Activated CD8-positive, alpha-beta T cell treated with anti-CD3 and anti-CD28 coated beads, Interleukin-2, amount 10 ng/mL, durations not matched to agents 7 days and 5 days (primary cell): Measurements from ENCODE around the gene SNX21. TPM values are rescaled to one million over a fixed set of nuclear protein-coding genes. Genes with fewer than 3 reads are reported as not detected.
A peak's percentile ranks its signal among the peaks of the same experiment; 100 is the strongest.

ENCODE experiments used
- ATAC-seq: fragments of 150-1000 bp; cut with Tn5 transposase; one replicate; pipeline ENCODE4 v1.10.0; 2021; ENCODE audit warnings: moderate library complexity
- CTCF ChIA-PET: fragments of 350-600 bp; sonication (Branson Sonifier 250); formaldehyde crosslinking; loops from one replicate; lab custom pipeline; 2021; ENCODE audit warnings: antibody characterized with exemption; lab: Charles Lee
- POLR2A ChIA-PET: fragments of 350-600 bp; sonication (Branson Sonifier 250); formaldehyde crosslinking; loops from one replicate; lab custom pipeline; 2021; ENCODE audit warnings: antibody characterized with exemption; lab: Charles Lee
- DNase-seq: peaks from one replicate; pipeline ENCODE4 v3.0.0-alpha.2; 2020
- H3K27ac Mint-ChIP-seq: one replicate; pipeline ENCODE4 v1.8.0; 2021; ENCODE audit warnings: mild to moderate bottlenecking, mixed read lengths
- H3K27me3 Mint-ChIP-seq: one replicate; pipeline ENCODE4 v1.8.0; 2021; ENCODE audit warnings: low read depth, mixed read lengths
- H3K36me3 Mint-ChIP-seq: one replicate; pipeline ENCODE4 v1.8.0; 2021; ENCODE audit warnings: low read depth, mixed read lengths
- H3K4me1 Mint-ChIP-seq: one replicate; pipeline ENCODE4 v1.8.0; 2021; ENCODE audit warnings: low read depth, mixed read lengths
- H3K4me3 Mint-ChIP-seq: one replicate; pipeline ENCODE4 v1.8.0; 2021; ENCODE audit warnings: mild to moderate bottlenecking, mixed read lengths
- H3K9me3 Mint-ChIP-seq: one replicate; pipeline ENCODE4 v1.8.0; 2022; ENCODE audit warnings: mixed read lengths; ENCODE audit not compliant: insufficient read depth
- total RNA-seq, 2 experiments: library from RNA; stranded (reverse); gene quantifications; one replicate each; pipeline ENCODE4 v1.2.3, GENCODE V29; 2021

The SNX21 gene
- total RNA-seq, 2 experiments from 2014 or later, result 1.6 to 1.7 TPM

- ATAC-seq (no peak), DNase-seq (no peak)
- peaks cover 29% of the 10 kb centered on the region for H3K36me3 Mint-ChIP-seq
- no peaks in the 10 kb centered on the region for H3K27me3 Mint-ChIP-seq
- H3K4me3 Mint-ChIP-seq, result no peak overlapping the region
- H3K9me3 Mint-ChIP-seq, result no peaks in the 10 kb centered on the region
- CTCF ChIA-PET, result interaction anchor here (0.7 to 1.9 kb wide), 3 partner anchors 23 to 88 kb away, joined by 3 to 8 read pairs (median 3); no protein-coding TSS in a partner anchor
- peaks cover 46% of the 10 kb centered on the region for H3K4me1 Mint-ChIP-seq
- POLR2A ChIA-PET, result interaction anchor here (1.2 kb wide), 1 partner anchor 50 kb away, joined by 4 read pairs; no protein-coding TSS in a partner anchor
- H3K27ac Mint-ChIP-seq, result no peak overlapping the region
Measured at GRCh38 chr20:45886590-45887345, 53.2 kb downstream of the SNX21 start.

GRCh38 chr20:45887346-45887715, 53.7 kb downstream of the SNX21 start, which contains the start of gene SPATA25:
Gene SPATA25 (minus strand): TSS chr20:45887622. CDS start chr20:45887590, 32 bp downstream.
- H3K4me3 Mint-ChIP-seq, result no peak within 1 kb of the TSS
- DNase-seq (no peak), ATAC-seq (no peak)
- H3K36me3 Mint-ChIP-seq, result peaks cover 25% of the 10 kb centered on the region
- H3K27ac Mint-ChIP-seq, result no peak within 1 kb of the TSS
- peaks cover 48% of the 10 kb centered on the region for H3K4me1 Mint-ChIP-seq
- H3K9me3 Mint-ChIP-seq, result no peaks in the 10 kb centered on the region
- POLR2A ChIA-PET, result interaction anchor here (1.2 to 1.7 kb wide), 2 partner anchors 47 to 50 kb away, joined by 4 to 8 read pairs; partner anchors contain the start of gene PCIF1
- H3K27me3 Mint-ChIP-seq, result no peaks in the 10 kb centered on the region
- CTCF ChIA-PET, result interaction anchor here (0.7 to 1.5 kb wide), 4 partner anchors 23 to 89 kb away, joined by 3 read pairs; no protein-coding TSS in a partner anchor

- Mint-ChIP-seq H3K4me3 (no peak overlapping the region), H3K4me1 (peaks cover 45% of the 10 kb centered on the region)
Measured at GRCh38 chr20:45888681-45889080, 55.1 kb downstream of the SNX21 start.

GRCh38 chr20:45890077-45890984, 56.7 kb downstream of the SNX21 start:
- Mint-ChIP-seq H3K36me3 (peaks cover 4% of the 10 kb centered on the region), H3K27ac (peak overlapping the region; percentile 61), H3K27me3 (no peaks in the 10 kb centered on the region), H3K9me3 (no peaks in the 10 kb centered on the region), H3K4me1 (peaks cover 48% of the 10 kb centered on the region), H3K4me3 (peak overlapping the region; percentile 87)
- POLR2A ChIA-PET, result interaction anchor here (0.5 to 4.6 kb wide), 11 partner anchors 9 to 98 kb away, joined by 3 to 39 read pairs (median 3); partner anchors contain the start of genes DNTTIP1, PCIF1, WFDC3 and ZNF335
- ATAC-seq (peak; percentile 36), DNase-seq (peak; percentile 58)
- CTCF ChIA-PET, result interaction anchor here (0.6 to 3.3 kb wide), 14 partner anchors 9 to 123 kb away, joined by 3 to 22 read pairs (median 4); partner anchors contain the start of genes ACOT8 and ZSWIM1

More at GRCh38 chr20:45888681-45889080, 55.1 kb downstream of the SNX21 start:
- DNase-seq (no peak), ATAC-seq (no peak)
- ChIA-PET POLR2A (interaction anchor here (1.7 to 3.1 kb wide), 2 partner anchors 8 to 46 kb away, joined by 8 to 27 read pairs; partner anchors contain the start of genes PCIF1 and ZSWIM1), CTCF (interaction anchor here (1.5 to 3.3 kb wide), 4 partner anchors 7 to 90 kb away, joined by 3 to 22 read pairs (median 12); partner anchors contain the start of gene ZSWIM1)
- H3K36me3 Mint-ChIP-seq, result peaks cover 12% of the 10 kb centered on the region
- H3K27ac Mint-ChIP-seq, result no peak overlapping the region
- H3K27me3 Mint-ChIP-seq, result no peaks in the 10 kb centered on the region
- no peaks in the 10 kb centered on the region for H3K9me3 Mint-ChIP-seq

GRCh38 chr20:45890985-45891983, 57.7 kb downstream of the SNX21 start, which contains the start of the genes CTSA and NEURL2:
Gene CTSA (plus strand): TSS chr20:45891335. CDS start chr20:45891569, 234 bp downstream.
Gene NEURL2 (minus strand): TSS chr20:45891208. CDS start chr20:45890991, 217 bp downstream.
- Mint-ChIP-seq H3K27ac (peak within 1 kb of the TSS; percentile 82), H3K4me3 (peak within 1 kb of the TSS; percentile 87), H3K4me1 (peaks cover 43% of the 10 kb centered on the region), H3K27me3 (no peaks in the 10 kb centered on the region), H3K9me3 (no peaks in the 10 kb centered on the region), H3K36me3 (peaks cover 4% of the 10 kb centered on the region)
- DNase-seq (peak; percentile 91), ATAC-seq (peak; percentile 87)
- ChIA-PET POLR2A (interaction anchor here (0.5 to 4.6 kb wide), 16 partner anchors 10 to 471 kb away, joined by 3 to 39 read pairs (median 3); partner anchors contain the start of genes DNTTIP1, PCIF1, WFDC3 and ZNF335), CTCF (interaction anchor here (0.8 to 3.3 kb wide), 9 partner anchors 10 to 122 kb away, joined by 3 to 22 read pairs (median 4); partner anchors contain the start of genes ACOT8 and ZSWIM1)

GRCh38 chr20:45892049-45892825, 58.6 kb downstream of the SNX21 start:
- ChIA-PET POLR2A (interaction anchor here (0.6 to 4.6 kb wide), 9 partner anchors 9 to 472 kb away, joined by 3 to 39 read pairs (median 4); partner anchors contain the start of genes DNTTIP1, PCIF1, WFDC3 and ZSWIM1), CTCF (interaction anchor here (1.4 to 2.0 kb wide), 2 partner anchors 68 to 78 kb away, joined by 7 to 10 read pairs; no protein-coding TSS in a partner anchor)
- peaks cover 2% of the 10 kb centered on the region for H3K36me3 Mint-ChIP-seq

More at GRCh38 chr20:45892049-45892825, 58.6 kb downstream of the SNX21 start:
- peak overlapping the region; percentile 82 for H3K27ac Mint-ChIP-seq
- no peaks in the 10 kb centered on the region for H3K27me3 Mint-ChIP-seq
- peaks cover 41% of the 10 kb centered on the region for H3K4me1 Mint-ChIP-seq
- no peak for DNase-seq
- no peaks in the 10 kb centered on the region for H3K9me3 Mint-ChIP-seq
- ATAC-seq, result no peak
- peak overlapping the region; percentile 87 for H3K4me3 Mint-ChIP-seq

Other genes with a start within 250 kb of the SNX21 start
- gene WFDC10A, start 204.1 kb upstream of the SNX21 start, total RNA-seq, result not detected
- not detected for gene WFDC9, start 202.5 kb upstream of the SNX21 start, total RNA-seq
- gene WFDC11, start 163.6 kb upstream of the SNX21 start, total RNA-seq, result not detected
- gene WFDC13, start 131.8 kb upstream of the SNX21 start, total RNA-seq, result not detected
- not detected for gene WFDC10B, start 128.8 kb upstream of the SNX21 start, total RNA-seq
- not detected for gene SPINT4, start 111.5 kb upstream of the SNX21 start, total RNA-seq
- gene WFDC3, start 41.9 kb upstream of the SNX21 start, total RNA-seq, result not detected
- gene DNTTIP1, start 41.8 kb upstream of the SNX21 start, total RNA-seq, result 10 to 100 TPM; 34.7 to 34.8 TPM
- gene UBE2C, start 21.2 kb upstream of the SNX21 start, total RNA-seq, result 100 to 1,000 TPM; 251 to 261 TPM
- not detected for gene TNNC2, start 6.5 kb upstream of the SNX21 start, total RNA-seq
- gene ACOT8, start 23.6 kb downstream of the SNX21 start, total RNA-seq, result 10 to 100 TPM; 29.3 to 32.1 TPM
- gene ZSWIM3, start 23.8 kb downstream of the SNX21 start, total RNA-seq, result 1 to 10 TPM; 5.1 to 5.8 TPM
- 1 to 10 TPM; 7.0 TPM for gene ZSWIM1, start 47.4 kb downstream of the SNX21 start, total RNA-seq
- 1 to 10 TPM in 1 of 2 experiments, under 1 TPM in 1; 0.76 to 1.4 TPM for gene SPATA25, start 53.8 kb downstream of the SNX21 start, total RNA-seq
- 1 to 10 TPM; 1.1 to 1.3 TPM for gene NEURL2, start 57.4 kb downstream of the SNX21 start, total RNA-seq
- gene CTSA, start 57.5 kb downstream of the SNX21 start, total RNA-seq, result 10 to 100 TPM; 63.4 to 64.1 TPM
- gene PLTP, start 78.4 kb downstream of the SNX21 start, total RNA-seq, result 1 to 10 TPM; 2.2 to 2.8 TPM
- gene PCIF1, start 100.9 kb downstream of the SNX21 start, total RNA-seq, result 10 to 100 TPM; 40.3 to 41.2 TPM
- 10 to 100 TPM; 33.1 to 34.5 TPM for gene ZNF335, start 138.4 kb downstream of the SNX21 start, total RNA-seq
- not detected for gene MMP9, start 175.1 kb downstream of the SNX21 start, total RNA-seq
- gene SLC12A5, start 195.4 kb downstream of the SNX21 start, total RNA-seq, result 1 to 10 TPM; 1.3 to 1.7 TPM